NCI-H1417 (cell line): ENCODE data around the gene A1CF.
"Not testable (repeated sequence)": the region's sequence is repeated elsewhere in the genome, so short reads cannot be mapped to it uniquely, and the experiment has no call there.

ENCODE experiments used
- DNase-seq, 3 experiments: peaks; one replicate each; lab custom pipeline; 2025; lab: John Stamatoyannopoulos, UW

The A1CF gene, protein sequence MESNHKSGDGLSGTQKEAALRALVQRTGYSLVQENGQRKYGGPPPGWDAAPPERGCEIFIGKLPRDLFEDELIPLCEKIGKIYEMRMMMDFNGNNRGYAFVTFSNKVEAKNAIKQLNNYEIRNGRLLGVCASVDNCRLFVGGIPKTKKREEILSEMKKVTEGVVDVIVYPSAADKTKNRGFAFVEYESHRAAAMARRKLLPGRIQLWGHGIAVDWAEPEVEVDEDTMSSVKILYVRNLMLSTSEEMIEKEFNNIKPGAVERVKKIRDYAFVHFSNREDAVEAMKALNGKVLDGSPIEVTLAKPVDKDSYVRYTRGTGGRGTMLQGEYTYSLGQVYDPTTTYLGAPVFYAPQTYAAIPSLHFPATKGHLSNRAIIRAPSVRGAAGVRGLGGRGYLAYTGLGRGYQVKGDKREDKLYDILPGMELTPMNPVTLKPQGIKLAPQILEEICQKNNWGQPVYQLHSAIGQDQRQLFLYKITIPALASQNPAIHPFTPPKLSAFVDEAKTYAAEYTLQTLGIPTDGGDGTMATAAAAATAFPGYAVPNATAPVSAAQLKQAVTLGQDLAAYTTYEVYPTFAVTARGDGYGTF

GRCh38 chr10:50885097-50885859 is at the start of gene A1CF:
Gene A1CF, minus strand, starts transcription at chr10:50885627. Its CDS starts 25,687 bp downstream, at chr10:50859940.
- no peak for DNase-seq

DNA sequence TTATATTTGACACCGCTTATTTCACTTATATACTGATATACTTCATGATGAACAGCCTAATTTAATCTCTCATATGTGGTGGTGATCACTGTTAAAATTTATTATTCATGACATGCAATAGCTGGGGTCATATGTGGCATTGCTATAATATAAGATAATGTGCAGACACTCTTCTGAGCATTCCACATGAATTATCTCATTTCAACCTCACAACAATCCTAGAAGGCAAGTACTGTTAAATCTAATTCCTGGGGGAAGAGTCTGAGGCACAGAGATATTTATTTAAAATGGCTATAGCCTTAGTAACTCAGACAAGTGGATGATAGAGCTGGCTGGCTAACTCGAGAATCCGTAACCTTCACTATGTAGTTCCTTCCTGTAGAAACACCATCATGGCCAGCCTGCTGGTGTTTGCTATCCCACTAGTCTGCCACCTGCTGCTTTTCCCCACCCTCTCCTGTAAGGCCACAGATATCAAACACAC is 46.6 kb upstream of the A1CF start:
- DNase-seq, result no peak

- DNase-seq, result no peak
These were observed 44.2 kb upstream of the A1CF start for GRCh38 chr10:50929670-50930069.

GRCh38 chr10:50928190-50928552 is 42.7 kb upstream of the A1CF start:
- DNase-seq, result no peak

GRCh38 chr10:50927522-50928189 is 42.2 kb upstream of the A1CF start:
- DNase-seq, result no peak

- DNase-seq, result not testable (repeated sequence)
These were observed 38.0 kb upstream of the A1CF start for GRCh38 chr10:50923471-50923870.

- DNase-seq, result no peak
These were observed 33.6 kb upstream of the A1CF start for GRCh38 chr10:50919010-50919409.

- DNase-seq, result peak in 1 of 3 experiments; percentile 2
These were observed 33.1 kb upstream of the A1CF start for GRCh38 chr10:50918529-50918928.

DNA sequence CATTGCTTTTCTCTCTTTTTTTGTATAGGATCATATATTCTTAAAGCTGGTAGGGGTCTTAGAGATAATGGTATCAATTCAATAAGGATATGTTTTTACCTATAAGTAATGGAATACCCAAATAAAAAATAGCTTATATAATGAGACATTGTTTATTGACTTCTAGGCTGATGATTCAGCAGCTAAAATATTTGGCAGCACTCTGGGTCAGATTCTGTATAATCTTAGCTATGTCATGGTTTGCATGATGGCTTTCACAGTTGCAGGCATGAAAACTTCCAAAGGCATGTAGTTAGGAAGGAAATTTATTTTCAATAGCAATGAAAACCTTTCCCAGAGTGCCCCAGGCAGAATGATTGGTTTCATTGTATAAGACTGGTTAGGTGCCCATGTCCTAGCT is 32.1 kb upstream of the A1CF start:
- no peak for DNase-seq

DNA sequence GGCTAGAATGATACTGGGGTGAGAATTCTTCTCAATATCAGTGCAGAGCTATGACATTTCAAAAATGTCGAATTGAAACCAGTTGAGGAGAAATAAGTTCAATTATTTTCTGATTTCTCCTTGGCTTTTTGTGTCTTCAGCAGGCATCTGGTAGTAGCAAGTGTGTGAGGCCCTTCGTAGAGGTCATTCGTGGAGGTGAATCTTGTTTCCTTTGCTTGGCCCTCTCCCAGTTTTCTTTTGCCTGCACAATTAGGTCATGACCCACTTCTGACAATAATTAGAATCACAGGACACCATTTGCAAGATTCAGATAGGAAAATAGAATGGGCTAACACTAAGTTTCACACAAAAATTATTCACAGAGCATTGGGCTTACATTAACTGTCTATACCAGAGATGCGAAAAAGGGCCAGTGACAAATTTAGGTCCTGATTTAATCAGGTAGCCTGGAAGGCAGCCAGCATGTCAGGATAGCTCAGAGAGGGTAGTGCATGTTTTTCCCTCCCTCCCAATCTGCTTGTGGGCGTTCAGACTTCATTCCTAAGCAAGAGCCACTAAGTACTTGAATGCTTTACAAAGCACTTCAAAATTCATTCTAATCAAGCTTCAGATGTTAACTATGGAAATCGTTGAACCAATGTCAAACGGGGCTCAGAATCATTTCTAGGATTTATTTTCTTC is 24.0 kb upstream of the A1CF start:
- no peak for DNase-seq

DNA sequence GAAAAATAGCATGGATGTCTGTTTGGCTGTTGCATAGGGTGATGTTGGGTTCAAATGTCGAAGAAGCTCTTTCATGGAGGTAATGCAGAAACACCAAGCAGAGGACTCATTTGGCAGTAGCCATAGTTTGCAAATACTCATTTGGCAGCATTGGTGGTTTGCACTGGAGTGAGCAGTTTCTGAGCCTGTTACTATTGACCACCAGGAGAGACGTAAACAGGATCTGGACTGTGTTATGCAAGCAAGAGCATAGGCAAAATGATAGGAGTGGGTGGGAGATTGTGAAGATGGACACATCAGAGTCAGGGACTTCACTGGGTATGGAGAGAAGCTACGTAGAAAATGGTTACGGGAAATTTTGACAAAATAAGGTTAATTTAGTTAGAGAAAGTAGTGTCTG is 22.9 kb upstream of the A1CF start:
- DNase-seq, result no peak

- not testable (repeated sequence) for DNase-seq
These were observed 20.4 kb upstream of the A1CF start for GRCh38 chr10:50905797-50906196.

- DNase-seq, result peak in 1 of 3 experiments; percentile 34
These were observed 11.3 kb upstream of the A1CF start for GRCh38 chr10:50896721-50897120.

- DNase-seq, result no peak
These were observed 8.9 kb upstream of the A1CF start for GRCh38 chr10:50894312-50894711.

DNA sequence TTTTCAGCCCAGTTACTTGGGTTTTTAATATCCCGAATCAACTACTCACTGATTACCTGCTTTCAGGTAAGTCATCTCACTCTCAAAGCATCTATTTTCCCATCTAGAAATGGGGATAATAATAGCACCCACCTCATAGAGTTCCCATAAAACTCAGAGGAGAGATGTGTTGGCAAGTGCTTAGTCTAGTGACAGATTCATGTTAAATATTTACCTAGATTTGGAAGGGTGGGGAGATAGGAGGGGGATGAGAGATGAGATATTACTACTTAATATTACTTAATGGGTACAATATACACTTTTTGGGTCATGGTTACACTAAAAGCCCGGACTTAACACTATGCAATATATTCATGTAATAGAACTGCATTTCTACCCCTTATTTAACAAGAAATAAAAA is 7.0 kb upstream of the A1CF start:
- DNase-seq, result no peak

DNA sequence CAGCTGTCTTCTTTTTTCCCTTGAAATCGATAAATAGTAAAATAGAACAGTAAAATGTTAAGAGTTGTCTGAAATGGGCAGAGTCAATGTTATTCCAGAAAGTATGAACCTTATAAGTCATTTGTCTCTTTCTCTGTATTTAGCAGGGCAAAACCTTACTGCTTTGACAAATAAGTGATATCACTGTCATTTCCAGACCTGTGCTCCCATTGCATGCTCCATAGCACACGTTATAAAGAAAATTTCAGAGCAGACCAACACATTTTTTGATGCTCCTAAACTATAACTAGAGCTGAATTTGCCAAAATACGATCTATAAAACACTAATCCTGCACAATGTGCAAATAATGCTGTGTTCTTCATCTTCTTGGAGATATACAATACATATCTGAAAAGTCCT is 1.1 kb downstream of the A1CF start:
- DNase-seq, result no peak

- DNase-seq, result no peak
These were observed 1.8 kb downstream of the A1CF start for GRCh38 chr10:50883629-50884028.

DNA sequence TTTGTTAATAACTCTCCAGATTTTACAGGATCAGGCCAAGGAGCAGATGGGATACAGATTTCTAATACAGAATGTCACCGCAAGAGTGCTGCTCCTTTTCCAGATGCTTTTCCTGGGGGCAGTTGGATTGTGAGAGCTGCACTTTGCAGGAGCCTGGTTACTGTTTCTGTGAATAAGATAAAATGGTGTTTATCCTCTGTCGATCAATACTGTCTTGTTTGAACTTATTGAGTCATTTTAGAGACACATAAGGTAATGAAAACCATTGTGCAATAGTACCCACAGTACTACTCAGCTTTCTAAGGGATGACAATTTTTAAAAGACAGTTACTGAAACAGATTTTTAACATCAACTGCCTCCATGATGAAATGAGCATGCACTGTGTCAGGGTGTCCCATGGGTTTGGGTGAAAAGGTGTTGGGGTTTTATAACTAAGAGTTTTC is 2.9 kb downstream of the A1CF start:
- no peak for DNase-seq

- not testable (repeated sequence) for DNase-seq
These were observed 4.4 kb downstream of the A1CF start for GRCh38 chr10:50881046-50881445.

DNA sequence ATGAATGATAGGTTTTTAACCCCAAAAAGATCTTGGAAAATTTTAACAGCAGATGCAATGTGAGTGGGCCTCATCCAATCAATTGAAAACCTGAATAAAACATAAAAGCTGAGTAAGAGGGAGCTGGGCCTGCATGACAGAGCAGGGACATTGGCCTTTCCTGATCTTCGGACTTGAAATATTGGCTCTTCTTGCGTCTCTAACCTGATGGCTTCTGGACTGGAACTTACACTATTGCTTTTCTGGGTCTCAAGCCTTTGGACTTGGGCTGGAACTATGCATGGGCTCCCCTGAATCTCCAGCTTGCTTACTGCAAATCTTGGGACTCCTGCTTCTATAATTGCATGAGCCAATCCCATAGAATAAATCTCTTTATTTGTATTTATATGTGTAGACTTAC is 9.0 kb downstream of the A1CF start:
- DNase-seq, result no peak

GRCh38 chr10:50874723-50875122 is 10.7 kb downstream of the A1CF start:
- DNase-seq, result peak in 1 of 3 experiments; percentile 57

GRCh38 chr10:50866317-50866716 is 19.1 kb downstream of the A1CF start:
- no peak for DNase-seq
